Measurements from ENCODE around the gene ZFAND3. TPM values are rescaled to one million over a fixed set of nuclear protein-coding genes. Genes with fewer than 3 reads are reported as not detected.

The ZFAND3 gene
- polyA plus RNA-seq, 1 of the 3 experiments (the other 2 are of a cell fraction): 16.7 TPM

- peaks cover 4% of the 10 kb centered on the region in 2 experiments; a peak in 1 of 4 replicates for H3K4me1 ChIP-seq (ENCODE audit: control insufficient read depth in 1 of 2, insufficient read depth in 2 of 2, low read depth in 1 of 2, low read length in 1 of 2)
- WGBS (ENCODE audit: low lambda C conversion rate): 95% methylated on average over 5 of the region's 5 CpGs
- peaks cover 4% of the 10 kb centered on the region; the same call in 1 of the 2 replicates for H3K9me3 ChIP-seq
- H4K20me1 ChIP-seq (ENCODE audit: insufficient read depth): peaks cover 99% of the 10 kb centered on the region
- no peak overlapping the region for H2AFZ ChIP-seq (ENCODE audit: low read depth)
- H3K9me2 ChIP-seq: no peaks in the 10 kb centered on the region
- H3F3A ChIP-seq (replicated peaks; ENCODE audit: insufficient read depth): peaks cover 4% of the 10 kb centered on the region
- no peak overlapping the region for H3K27ac ChIP-seq (ENCODE audit: low read depth in 2 of 2, low read length in 1 of 2)
- CTCF ChIA-PET: no interaction called here
- H3K36me3 ChIP-seq (replicated peaks in 1 of 2; ENCODE audit: control insufficient read depth in 1 of 2, insufficient read depth in 2 of 2, low read length in 1 of 2): peaks cover 0 to 8% of the 10 kb centered on the region in 2 experiments
- H3K79me2 ChIP-seq (ENCODE audit: insufficient read depth): peaks cover 100% of the 10 kb centered on the region
- H3K27me3 ChIP-seq (ENCODE audit: insufficient read depth): no peaks in the 10 kb centered on the region
- H3K4me3 ChIP-seq (ENCODE audit: low read depth in 2 of 2, low read length in 1 of 2): no peak overlapping the region
- POLR2A ChIA-PET: no interaction called here
- no peak for TF ChIP-seq GABPA (IDR thresholded peaks at IDR 0.05; ENCODE audit: low read depth)
- no peak for TF ChIP-seq NRF1 (IDR thresholded peaks at IDR 0.05; ENCODE audit: low read depth, low read length)
- TF ChIP-seq CHD2 (IDR thresholded peaks at IDR 0.05; ENCODE audit: low read length, partially characterized antibody): no peak
- TF ChIP-seq RXRA (IDR thresholded peaks at IDR 0.05; ENCODE audit: borderline replicate concordance, low read depth): no peak
- TF ChIP-seq MXI1 (IDR thresholded peaks at IDR 0.05; ENCODE audit: low read depth, low read length): no peak
- no peak for TF ChIP-seq FOSL2 (IDR thresholded peaks at IDR 0.05; ENCODE audit: borderline replicate concordance, low read depth)
- no peak for TF ChIP-seq SMC3 (IDR thresholded peaks at IDR 0.05; ENCODE audit: low read depth, low read length)
- no peak for TF ChIP-seq USF1 (IDR thresholded peaks at IDR 0.05; ENCODE audit: borderline replicate concordance, low read depth)
- TF ChIP-seq TCF12 (IDR thresholded peaks at IDR 0.05): no peak
- TF ChIP-seq RAD21 (IDR thresholded peaks at IDR 0.05; ENCODE audit: low read length): no peak
- TF ChIP-seq IRF3 (IDR thresholded peaks at IDR 0.05; ENCODE audit: low read depth, low read length): no peak
- TF ChIP-seq RCOR1 (IDR thresholded peaks at IDR 0.05; ENCODE audit: low read length): no peak
- no peak for TF ChIP-seq REST (IDR thresholded peaks at IDR 0.05; ENCODE audit: low read depth, low read length)
- TF ChIP-seq GATA2 (CRISPR knock-in tag; IDR thresholded peaks at IDR 0.05): no peak
- TF ChIP-seq SIN3A (IDR thresholded peaks at IDR 0.05; ENCODE audit: borderline replicate concordance, low read depth, low read length): no peak
- no peak for TF ChIP-seq TAF1 (IDR thresholded peaks at IDR 0.05; ENCODE audit: borderline replicate concordance, low read depth, low read length)
- no peak overlapping the region for H3K9ac ChIP-seq
- H3K4me2 ChIP-seq: no peak overlapping the region
- DNase-seq: no peak
Observed at GRCh38 chr6:37875561-37876309, 56.2 kb downstream of the ZFAND3 start.

Measured in SK-N-SH (cell line).